GM18499 (cell line): ENCODE measurements around the gene LPO.

Source experiments
- ATAC-seq: cut with Tn5 transposase; IDR thresholded peaks from one replicate; pipeline ENCODE4 v1.9.1; 2021; ENCODE audit warnings: moderate number of reproducible peaks; ENCODE audit not compliant: insufficient read depth, unreplicated experiment

The LPO gene

DNA sequence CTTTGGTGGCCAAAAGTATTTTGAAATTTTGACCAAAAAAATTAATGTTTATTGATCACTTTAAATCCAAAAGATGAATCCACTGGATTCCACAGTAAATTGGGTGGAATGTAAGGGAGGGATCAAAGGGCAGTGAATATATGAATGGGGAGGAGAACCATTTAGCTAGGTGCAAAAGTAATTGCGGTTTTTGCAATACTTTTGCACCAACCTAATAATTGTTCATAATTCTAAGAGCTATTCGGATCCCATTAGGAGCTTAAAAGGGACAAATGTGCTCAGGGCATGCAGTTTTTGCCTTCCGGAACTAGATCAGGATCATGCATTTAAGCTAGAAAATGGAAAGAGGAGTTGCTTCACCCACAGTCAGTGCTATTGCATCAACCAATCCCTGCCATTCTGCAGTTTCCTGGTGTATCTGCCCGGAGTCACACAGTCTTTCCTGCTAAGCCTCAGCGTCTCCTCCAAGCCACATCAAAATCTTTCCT lies at the start of gene LPO:
LPO (plus strand) TSS at position 438 of the 488 bp plus-strand sequence. CDS start 4,396 bp downstream, outside the sequence.
- no peak for ATAC-seq

DNA sequence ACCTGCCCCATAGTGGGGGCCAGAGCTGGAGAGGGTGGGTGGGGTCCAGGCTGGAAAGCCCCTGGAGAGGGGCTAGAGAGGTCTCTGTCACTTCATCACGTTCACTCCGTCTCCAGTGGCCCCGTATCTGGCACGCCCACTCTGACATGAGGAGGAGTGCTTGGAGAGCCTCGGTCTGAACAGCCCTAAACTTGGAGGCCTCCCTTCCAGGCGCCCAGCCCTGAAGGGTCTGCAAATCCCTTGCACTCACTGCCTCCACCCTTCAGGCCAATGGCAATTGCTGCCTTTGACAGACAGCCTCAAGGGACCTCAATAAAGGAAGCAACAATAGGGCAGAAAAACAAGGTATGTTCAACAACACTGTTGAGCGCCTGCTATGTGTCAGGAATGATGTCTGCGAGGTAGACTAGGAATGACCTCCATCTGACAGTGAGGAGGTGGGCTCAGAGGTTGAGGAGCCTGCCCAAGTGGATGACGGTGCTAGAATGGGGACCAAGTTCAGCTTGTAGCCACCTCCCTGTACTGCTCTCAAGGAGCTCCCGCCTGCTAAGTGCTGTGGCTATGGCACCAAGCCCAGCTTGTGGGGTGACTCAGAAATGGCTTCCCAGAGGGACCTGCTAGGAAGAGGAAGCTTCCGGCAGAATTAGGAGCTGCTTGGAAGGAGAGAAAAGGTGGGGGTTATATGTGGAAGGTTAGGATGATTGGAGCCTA lies 48.8 kb upstream of the LPO start:
- no peak for ATAC-seq

DNA sequence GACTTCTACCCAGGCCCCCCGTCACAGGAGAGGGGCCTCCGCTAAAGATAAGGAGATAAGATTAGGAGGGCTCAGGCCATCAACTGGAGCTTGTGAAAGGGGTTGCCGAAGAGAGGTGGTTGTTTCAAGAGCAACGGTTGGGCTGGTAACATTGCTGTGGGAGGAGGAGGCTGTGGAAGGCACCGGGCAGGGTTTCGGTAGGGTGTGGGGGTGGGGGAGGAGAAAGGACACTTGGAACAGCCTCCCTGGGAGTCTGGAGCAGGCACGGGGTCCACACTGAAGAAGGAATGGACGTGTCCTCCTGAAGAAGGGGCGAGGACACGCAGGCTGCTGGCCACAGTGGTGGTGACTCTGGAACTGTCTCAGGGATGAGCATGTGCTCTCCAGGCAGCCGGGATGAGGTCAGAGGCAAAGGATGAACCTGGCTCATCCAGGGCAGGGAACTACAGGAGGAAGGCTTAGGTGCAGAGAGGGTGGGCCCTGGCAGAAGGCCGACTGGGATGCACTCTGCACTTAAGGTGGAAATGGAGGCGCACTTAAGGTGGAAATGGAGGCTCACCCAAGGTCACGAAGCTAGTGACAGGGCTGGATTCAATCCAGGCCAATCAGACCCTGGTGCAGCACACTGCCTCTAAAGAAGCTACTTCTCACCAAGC lies 47.0 kb upstream of the LPO start:
- no peak for ATAC-seq

GRCh38 chr17:58192612-58193011 lies 45.8 kb upstream of the LPO start, which contains the start of gene EPX:
Gene EPX (plus strand): TSS chr17:58192726. CDS start chr17:58192847, 121 bp downstream.
- ATAC-seq = no peak

- no peak for ATAC-seq
These were observed 44.6 kb upstream of the LPO start for GRCh38 chr17:58193641-58194255.

DNA sequence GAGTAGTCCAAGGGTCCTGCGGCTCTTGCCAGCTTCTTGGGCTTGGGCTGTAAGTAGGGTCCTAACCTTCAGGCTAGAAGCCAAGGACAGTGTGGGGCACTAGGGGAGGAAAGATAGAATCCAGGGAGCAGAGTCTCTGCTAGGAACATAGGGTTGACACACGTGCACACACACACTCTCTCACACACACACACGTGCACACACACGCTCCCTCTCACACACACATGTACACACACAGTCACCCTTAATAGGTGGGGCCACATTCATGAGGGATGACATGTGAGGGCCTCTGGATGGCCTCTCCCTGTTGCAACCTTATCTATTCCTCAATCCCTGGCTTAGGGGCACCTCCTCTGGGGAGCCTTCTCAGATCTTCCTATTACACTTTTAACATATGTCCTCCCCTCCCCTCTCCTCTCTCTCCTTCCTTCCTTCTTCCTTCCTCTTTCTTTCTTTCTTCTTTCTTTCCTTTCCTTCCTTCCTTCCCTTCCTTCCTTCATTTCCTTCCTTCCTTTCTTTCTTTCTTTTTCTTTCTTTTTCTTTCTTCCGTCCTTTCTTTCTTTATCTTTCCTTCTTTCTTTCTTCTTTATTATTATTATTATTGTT lies 42.8 kb upstream of the LPO start:
- ATAC-seq = no peak

GRCh38 chr17:58196610-58197009 lies 41.8 kb upstream of the LPO start:
- ATAC-seq = no peak

DNA sequence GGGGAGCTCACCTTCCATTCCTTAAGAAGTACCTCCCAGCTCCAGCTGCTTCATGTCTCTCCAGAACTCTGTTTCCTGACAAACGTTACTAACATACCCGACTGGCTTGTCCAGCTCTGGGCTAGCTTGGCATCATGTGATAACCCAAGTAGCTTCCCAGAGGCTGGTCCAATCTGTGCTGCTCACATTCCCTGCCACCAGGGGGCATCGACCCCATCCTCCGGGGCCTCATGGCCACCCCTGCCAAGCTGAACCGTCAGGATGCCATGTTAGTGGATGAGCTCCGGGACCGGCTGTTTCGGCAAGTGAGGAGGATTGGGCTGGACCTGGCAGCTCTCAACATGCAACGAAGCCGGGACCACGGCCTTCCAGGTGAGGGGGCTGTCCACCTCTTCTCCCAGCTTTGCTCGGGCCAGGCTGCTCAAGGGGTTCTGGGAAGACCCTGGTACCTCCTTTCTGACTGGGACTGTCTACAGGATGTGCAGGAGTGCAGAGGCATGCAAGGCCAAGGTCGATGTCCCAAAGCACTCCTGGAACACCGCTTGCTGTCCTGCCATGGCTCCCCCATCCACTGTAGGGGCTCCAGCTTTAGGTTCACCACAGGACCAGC lies 38.3 kb upstream of the LPO start:
- no peak for ATAC-seq

DNA sequence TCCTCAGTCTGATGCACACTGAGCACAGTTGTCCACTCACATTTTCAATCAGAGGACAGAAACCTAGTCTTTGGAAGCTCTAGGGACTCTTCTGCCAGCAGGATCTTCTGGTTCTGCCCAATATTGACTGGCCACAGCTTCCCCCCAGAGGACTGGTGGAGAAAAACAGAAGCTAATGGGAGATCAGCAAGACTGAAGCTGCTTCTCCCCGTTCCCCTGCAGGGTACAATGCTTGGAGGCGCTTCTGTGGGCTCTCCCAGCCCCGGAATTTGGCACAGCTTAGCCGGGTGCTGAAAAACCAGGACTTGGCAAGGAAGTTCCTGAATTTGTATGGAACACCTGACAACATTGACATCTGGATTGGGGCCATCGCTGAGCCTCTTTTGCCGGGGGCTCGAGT lies 35.5 kb upstream of the LPO start:
- no peak for ATAC-seq

DNA sequence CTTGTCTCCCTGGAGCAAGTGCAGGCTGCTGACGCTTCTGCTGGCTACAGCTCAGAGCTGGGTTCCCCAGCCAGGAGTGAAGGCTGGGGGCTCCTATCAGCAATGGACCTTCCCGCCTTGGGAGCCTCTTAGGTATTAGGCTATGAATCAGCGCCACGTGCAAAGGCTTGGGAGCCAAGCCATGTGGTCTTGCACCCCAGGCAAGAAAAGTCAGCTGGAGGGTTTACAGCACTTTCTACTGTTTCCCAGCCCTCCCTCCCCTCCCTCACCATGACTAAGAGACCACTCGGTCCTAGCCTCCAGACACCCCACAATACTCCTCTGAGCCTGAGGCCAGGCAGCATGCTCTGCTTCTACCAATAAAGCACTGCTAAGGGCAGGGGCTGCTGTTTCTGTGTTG lies 33.6 kb upstream of the LPO start:
- no peak for ATAC-seq

GRCh38 chr17:58205936-58206335 lies 32.4 kb upstream of the LPO start:
- ATAC-seq = no peak

DNA sequence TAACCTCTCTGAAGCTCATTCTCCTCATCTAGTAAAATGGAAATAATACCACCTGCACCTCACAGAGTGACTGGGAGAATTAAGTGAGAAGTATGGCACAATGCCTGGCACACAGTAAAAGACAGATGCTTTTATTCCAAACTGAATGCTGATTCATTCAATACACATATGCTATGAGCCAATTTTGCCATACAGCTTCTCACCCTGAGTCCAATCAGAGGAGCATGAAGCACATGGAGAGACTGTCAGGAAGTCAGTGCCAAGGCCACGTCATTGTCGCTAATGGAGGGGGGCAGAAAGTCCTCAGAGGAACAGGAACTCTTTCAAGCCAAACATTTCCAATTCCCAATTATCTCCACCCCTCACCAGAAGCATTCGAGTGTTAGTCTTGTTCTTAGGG lies 30.9 kb upstream of the LPO start:
- no peak for ATAC-seq

DNA sequence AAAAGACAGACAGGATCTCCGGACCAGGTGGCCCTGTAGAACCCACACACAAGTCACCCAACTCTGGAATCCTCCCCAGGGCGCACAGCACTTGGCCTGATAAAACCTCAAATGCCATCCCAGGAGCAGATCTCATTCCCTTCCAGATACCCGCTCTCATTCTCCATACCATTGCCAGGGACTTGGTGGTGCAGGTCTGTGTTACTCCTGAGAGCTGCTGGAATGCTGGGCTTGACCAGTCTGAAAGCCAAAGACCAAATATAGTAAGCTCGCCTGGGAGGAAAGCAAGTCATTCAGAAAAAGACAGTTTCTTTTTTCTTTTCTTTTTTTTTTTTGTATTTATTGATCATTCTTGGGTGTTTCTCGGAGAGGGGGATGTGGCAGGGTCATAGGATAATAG lies 30.0 kb upstream of the LPO start:
- ATAC-seq = no peak

- ATAC-seq = no peak
These were observed 27.5 kb upstream of the LPO start for GRCh38 chr17:58210922-58211321.

DNA sequence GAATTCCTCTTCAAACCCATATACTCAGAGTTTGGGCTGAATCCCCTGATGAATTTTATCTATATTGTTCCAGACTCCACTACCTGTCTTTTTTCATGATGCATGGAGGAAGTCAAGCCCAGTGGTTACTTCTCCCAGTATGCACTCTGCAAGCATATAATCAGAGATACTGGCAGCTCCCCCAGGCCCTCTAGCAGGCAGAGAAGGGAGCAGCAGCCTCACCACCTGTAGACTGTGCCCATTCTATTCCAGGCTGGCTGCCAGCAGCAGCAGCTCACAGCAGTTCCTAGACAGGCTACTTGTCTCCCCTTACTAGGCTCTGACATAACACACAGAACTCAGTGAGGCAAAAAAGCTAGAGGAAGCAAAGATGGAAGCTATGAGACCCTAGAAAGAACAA lies 22.7 kb upstream of the LPO start:
- ATAC-seq = no peak

GRCh38 chr17:58217766-58218165 lies 20.6 kb upstream of the LPO start:
- ATAC-seq = no peak

DNA sequence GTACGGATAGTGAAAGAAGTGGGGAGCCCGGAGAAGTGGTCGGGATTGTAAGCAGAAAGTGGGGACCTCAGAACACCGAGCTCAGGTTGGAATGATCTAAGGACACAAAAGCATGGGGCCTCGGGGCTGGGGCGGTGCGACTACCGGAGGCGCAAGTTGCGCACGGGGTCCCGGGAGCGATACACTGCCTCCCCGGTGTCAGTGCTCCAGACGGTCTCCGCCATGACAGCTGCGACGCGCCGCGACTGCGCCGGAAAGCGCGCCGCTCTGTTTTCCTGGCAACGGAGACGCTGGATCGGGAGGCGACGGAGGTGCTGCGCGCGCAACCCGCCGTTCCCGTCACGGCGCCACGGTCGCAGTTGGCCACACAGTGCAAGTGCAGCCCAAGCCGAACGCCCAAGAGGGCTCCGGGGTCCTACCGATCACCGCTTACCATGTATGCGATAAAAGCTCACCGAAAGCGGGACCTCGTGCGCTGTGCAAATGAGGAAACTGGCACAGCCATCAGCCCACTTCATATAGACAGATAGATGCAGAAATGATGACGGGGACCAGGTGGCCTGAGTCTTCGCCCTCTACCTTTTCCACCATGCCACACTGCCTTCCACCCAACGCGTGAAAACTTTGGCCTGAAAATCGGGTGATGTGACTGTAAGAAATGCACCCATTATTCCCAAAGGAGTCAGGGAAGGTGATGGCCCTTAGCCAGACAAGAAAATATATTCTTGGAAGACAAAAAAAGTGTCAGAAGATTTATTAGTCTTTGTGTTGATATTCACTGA lies 19.2 kb upstream of the LPO start, which contains the start of gene MKS1:
MKS1 (minus strand) TSS at position 249 of the 782 bp plus-strand sequence; CDS start at position 224, 25 bp downstream.
- ATAC-seq = peak; percentile 76

- no peak for ATAC-seq
These were observed 18.6 kb upstream of the LPO start for GRCh38 chr17:58219789-58220183.

- no peak for ATAC-seq
These were observed 14.1 kb upstream of the LPO start for GRCh38 chr17:58224315-58224714.

DNA sequence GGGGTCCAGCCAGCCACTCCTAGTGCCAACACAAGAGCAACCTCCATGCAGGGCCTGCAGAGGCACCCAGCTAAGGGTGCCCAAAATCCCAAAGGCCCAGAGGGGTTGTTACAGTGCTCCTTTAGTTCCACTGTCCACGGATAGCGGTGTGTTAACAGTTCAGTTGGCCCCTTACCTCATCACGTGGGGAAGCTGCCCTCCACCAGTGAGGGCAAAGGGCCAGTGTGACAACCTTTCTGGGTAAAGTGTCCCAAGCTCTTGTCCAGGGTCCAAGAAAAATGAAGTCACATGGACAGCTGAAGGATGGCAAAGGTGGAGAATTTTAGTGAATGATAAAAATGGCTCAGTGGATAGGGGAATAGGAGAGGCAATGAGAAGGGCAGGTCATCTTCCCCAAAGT lies 10.7 kb upstream of the LPO start:
- ATAC-seq = no peak
